HepG2 (cell line): ENCODE measurements around the gene LEPROT. TPM values are rescaled to one million over a fixed set of nuclear protein-coding genes. Genes with fewer than 3 reads are reported as not detected.

Experiments
- ATAC-seq: fragments of 200-7000 bp; cut with Tn5 transposase; 3 replicates; pipeline ENCODE4 v1.9.1; 2020; ENCODE audit warnings: mild to moderate bottlenecking, moderate library complexity
- BruUV-seq: library from RNA; stranded (reverse); fragments of 400-500 nt; replicated peaks from 2 replicates; lab custom pipeline; 2021; lab: Mats Ljungman, UMichigan
- CTCF ChIA-PET: fragments of 300-600 bp; formaldehyde crosslinking; extraction: SDS; loops from one replicate; lab custom pipeline; 2021; ENCODE audit warnings: low total read pairs, inconsistent platforms, low intra/inter-chr PET ratio; lab: Yijun Ruan, JAX
- POLR2A ChIA-PET: fragments of 350-600 bp; sonication (Branson Sonifier 250); formaldehyde crosslinking; loops from one replicate; lab custom pipeline; 2020; ENCODE audit warnings: antibody characterized with exemption, inconsistent platforms; lab: Yijun Ruan, JAX
- DNase-seq: peaks from one replicate; pipeline ENCODE4 v3.0.0-alpha.2; 2015; ENCODE audit warnings: low spot score
- FAIRE-seq: peaks from 3 replicates; lab custom pipeline; 2011; peaks lifted over from hg19 to GRCh38; lab: Jason Lieb, UNC
- H2AFZ ChIP-seq: one replicate; pipeline ENCODE4 v1.6.1; 2011; ENCODE audit warnings: low read length, inconsistent platforms
- H3K27ac ChIP-seq: fragments of 300-600 bp; 3 replicates; pipeline ENCODE4 v1.8.0; 2011; ENCODE audit warnings: mixed run types, mild to moderate bottlenecking, mixed read lengths, low read length, inconsistent platforms; ENCODE audit not compliant: insufficient read depth; ENCODE audit errors: extremely low read length
- H3K27me3 ChIP-seq, 2 experiments: fragments of 200-600 bp in 1 of 2; 2 replicates in 1 of 2; 3 replicates in 1 of 2; pipeline versions ENCODE4 v1.6.0 to v1.8.0; 2011; ENCODE audit warnings: low read length in 2 of 2, mild to moderate bottlenecking in 2 of 2, moderate library complexity in 2 of 2, inconsistent platforms in 1 of 2; ENCODE audit not compliant: insufficient read depth in 2 of 2, control insufficient read depth in 1 of 2
- H3K36me3 ChIP-seq, 2 experiments: fragments of 200-600 bp in 1 of 2; replicated peaks in 1 of 2; 2 replicates in 1 of 2; 3 replicates in 1 of 2; pipeline versions ENCODE4 v1.5.1 to v1.8.0; 2011; ENCODE audit warnings: low read length in 2 of 2, inconsistent platforms in 1 of 2; ENCODE audit not compliant: insufficient read depth in 2 of 2, control insufficient read depth in 1 of 2
- H3K4me1 ChIP-seq: 2 replicates; pipeline ENCODE4 v1.5.1; 2012; ENCODE audit warnings: low read length, inconsistent platforms; ENCODE audit not compliant: insufficient read depth
- H3K4me2 ChIP-seq: 2 replicates; pipeline ENCODE4 v1.6.0; 2011; ENCODE audit warnings: low read depth, low read length, inconsistent platforms
- H3K4me3 ChIP-seq, 3 experiments: fragments of 200-600 bp in 1 of 3; sonication (generic), shearing (Covaris generic) in 1 of 3; replicated peaks in 1 of 3; 2 replicates each; pipeline ENCODE4 v1.5.1; 2011 to 2016; ENCODE audit warnings: low read length in 3 of 3, inconsistent platforms in 2 of 3, low read depth in 2 of 3, mild to moderate bottlenecking in 2 of 3, control low read depth in 1 of 3, mixed read lengths in 1 of 3; ENCODE audit not compliant: insufficient read depth in 1 of 3
- H3K79me2 ChIP-seq: one replicate; pipeline ENCODE4 v1.6.1; 2011; ENCODE audit warnings: low read length, inconsistent platforms; ENCODE audit not compliant: insufficient read depth
- H3K9ac ChIP-seq: 2 replicates; pipeline ENCODE4 v1.6.0; 2011; ENCODE audit warnings: mild to moderate bottlenecking, low read depth, low read length, inconsistent platforms; ENCODE audit not compliant: insufficient read depth
- H3K9me3 ChIP-seq: 2 replicates; pipeline ENCODE4 v1.5.1; 2012; ENCODE audit warnings: mild to moderate bottlenecking, low read length
- H4K20me1 ChIP-seq: 2 replicates; pipeline ENCODE4 v1.6.0; 2011; ENCODE audit warnings: inconsistent platforms, mild to moderate bottlenecking, low read length, moderate library complexity; ENCODE audit not compliant: insufficient read depth
- DNMT3B ChIP-seq: conservative IDR thresholded peaks from 2 replicates; pipeline ENCODE4 v1.6.1; 2016; ENCODE audit warnings: missing biosample characterization, control low read depth
- ZNF232 ChIP-seq: sonication (generic); formaldehyde crosslinking; IDR thresholded peaks from 2 replicates; pipeline ENCODE4 v1.4.0; 2020; ENCODE audit warnings: missing genetic modification reagents, borderline replicate concordance
- ZNF414 ChIP-seq: sonication (generic); formaldehyde crosslinking; IDR thresholded peaks from 2 replicates; pipeline ENCODE4 v1.5.0; 2020; ENCODE audit warnings: missing genetic modification reagents
- ZNF589 ChIP-seq: sonication (generic); formaldehyde crosslinking; conservative IDR thresholded peaks from 2 replicates; pipeline ENCODE4 v1.8.0; 2022; ENCODE audit warnings: mild to moderate bottlenecking, moderate library complexity, missing genetic modification reagents
- ZNF652 ChIP-seq: IDR thresholded peaks from 2 replicates; pipeline ENCODE4 v1.6.1; 2016; ENCODE audit warnings: low read depth, borderline replicate concordance
- WGBS: methylation state at CpG from one replicate; pipeline ENCODE4 v1.1.6; 2017; ENCODE audit warnings: low lambda C conversion rate; 5-methylcytosine and 5-hydroxymethylcytosine counted together
- in situ Hi-C: cut with HindIII; loops from 2 replicates; pipeline ENCODE4 v1.10.0; 2017; ENCODE audit warnings: low pct_unique_long_range_greater_than_20kb; ENCODE audit not compliant: extremely low pct_ligation_motif_present
- intact Hi-C: fragments of 100-400 bp; cut with micrococcal nuclease; formaldehyde crosslinking; loops from one replicate; pipeline ENCODE4 v1.10.0; 2022; ENCODE audit not compliant: unreplicated experiment
- polyA plus RNA-seq, 8 experiments: library from polyadenylated mRNA; depleted of rRNA in 3 of 8; stranded (reverse) in 7 of 8; unstranded in 1 of 8; fragments of >200 nt; fragmentation: Illumina TruSeq in 4 of 8; extraction: Trizol in 4 of 8; gene quantifications; 2 replicates each; pipeline versions ENCODE4 v1.2.1 to v1.2.3, GENCODE V29; 2011 to 2016; ENCODE audit warnings: low read depth in 4 of 8, missing spikeins in 1 of 8, mixed read lengths in 1 of 8; ENCODE audit not compliant: insufficient read depth in 1 of 8
- total RNA-seq, 5 experiments: library from RNA; depleted of rRNA; stranded (reverse); fragments of >200 nt; fragmentation: Illumina TruSeq; extraction: Trizol; gene quantifications; 2 replicates each; pipeline ENCODE4 v1.2.3, GENCODE V29; 2016; ENCODE audit warnings: low read depth in 1 of 5

Gene LEPROT
- total and polyA plus RNA-seq, 2 of the 13 experiments (the other 11 are each of a cell fraction or from before 2014, with no cell fraction given), result 36.8 to 51.4 TPM

DNA sequence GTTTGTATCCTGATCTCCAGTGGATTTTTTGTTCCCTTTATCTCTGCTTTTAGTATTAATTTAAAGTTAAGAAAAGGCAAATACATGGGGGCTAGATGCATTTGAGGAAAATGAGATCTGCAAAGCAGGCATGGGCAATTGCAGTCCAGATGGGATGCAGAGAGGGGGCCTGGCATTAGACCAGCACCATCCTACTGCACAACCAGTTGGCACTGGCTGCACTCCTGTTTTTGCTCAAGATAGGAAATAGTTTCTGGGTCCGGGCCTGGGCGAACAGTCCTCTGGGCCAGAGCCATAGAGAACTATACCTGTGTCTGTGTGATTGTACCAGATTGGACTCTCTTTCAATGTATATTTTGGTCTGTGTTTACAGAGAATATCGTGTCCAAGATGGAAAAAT, 34.0 kb upstream of the LEPROT start:
- TF ChIP-seq ZNF232, result no peak
- TF ChIP-seq DNMT3B (CRISPR knock-in tag), result no peak
- ChIA-PET CTCF (no interaction called here), POLR2A (no interaction called here)
- no peaks in the 10 kb centered on the region for H3K79me2 ChIP-seq
- no TSS peak for BruUV-seq
- no peaks in the 10 kb centered on the region for H3K9me3 ChIP-seq
- in situ Hi-C loops (no loop called here), intact Hi-C loops (no loop called here)
- no peaks in the 10 kb centered on the region for H3K27me3 ChIP-seq
- H3K4me1 ChIP-seq, result peaks cover 12% of the 10 kb centered on the region; the same call in 1 of the 2 replicates
- H3K4me2 ChIP-seq, result no peak overlapping the region
- no peak for DNase-seq
- no peak overlapping the region for H3K4me3 ChIP-seq
- H4K20me1 ChIP-seq, result no peaks in the 10 kb centered on the region
- no peak overlapping the region for H2AFZ ChIP-seq
- no peak overlapping the region for H3K9ac ChIP-seq
- no peak overlapping the region for H3K27ac ChIP-seq
- no peaks in the 10 kb centered on the region for H3K36me3 ChIP-seq
- ATAC-seq, result no peak
- WGBS, result 83% methylated on average over 1 of the region's 3 CpGs
- no peak for FAIRE-seq

GRCh38 chr1:65387821-65388220, 32.6 kb upstream of the LEPROT start:
- H3K4me2 ChIP-seq, result no peak overlapping the region
- H3K9ac ChIP-seq, result no peak overlapping the region
- H2AFZ ChIP-seq, result no peak overlapping the region
- BruUV-seq, result no TSS peak
- no peak for ATAC-seq
- FAIRE-seq, result no peak
- no peak for DNase-seq
- in situ Hi-C loops, result no loop called here
- ChIA-PET POLR2A (no interaction called here), CTCF (no interaction called here)
- no peak overlapping the region for H3K27ac ChIP-seq
- TF ChIP-seq ZNF589 (CRISPR knock-in tag), result no peak
- TF ChIP-seq ZNF652 (CRISPR knock-in tag), result no peak
- TF ChIP-seq ZNF414 (CRISPR knock-in tag), result no peak
- H3K36me3 ChIP-seq, result no peaks in the 10 kb centered on the region
- H3K27me3 ChIP-seq, result no peaks in the 10 kb centered on the region
- H3K4me1 ChIP-seq, result peaks cover 12% of the 10 kb centered on the region; the same call in 1 of the 2 replicates
- intact Hi-C loops, result no loop called here
- no peak overlapping the region for H3K4me3 ChIP-seq
- H4K20me1 ChIP-seq, result no peaks in the 10 kb centered on the region
- no peaks in the 10 kb centered on the region for H3K79me2 ChIP-seq
- 89% methylated on average over 2 of the region's 2 CpGs for WGBS
- no peaks in the 10 kb centered on the region for H3K9me3 ChIP-seq
